Left lung (tissue), 10 donors: ENCODE results near the gene ARID5B. TPM values are rescaled to one million over a fixed set of nuclear protein-coding genes. Genes with fewer than 3 reads are reported as not detected.

Experiments used
- ATAC-seq: fragments of 200-7000 bp; cut with Tn5 transposase; one replicate; pipeline ENCODE4 v1.9.1; 2020; ENCODE audit warnings: moderate library complexity
- DNase-seq, 4 donors: peaks; one replicate each; pipeline ENCODE4 v3.0.0-alpha.2; 2013 to 2020
- H3K27ac ChIP-seq, 2 donors: fragments of 200-600 bp; sonication (generic) in 1 of 2; one replicate each; pipeline versions ENCODE4 v1.5.0 to v1.8.0; 2020 to 2021
- H3K27me3 ChIP-seq, 2 donors: fragments of 200-600 bp; sonication (generic) in 1 of 2; one replicate each; pipeline versions ENCODE4 v1.5.0 to v1.8.0; 2020 to 2021
- H3K36me3 ChIP-seq, 2 donors: fragments of 200-600 bp; sonication (generic) in 1 of 2; one replicate each; pipeline versions ENCODE4 v1.5.0 to v1.8.0; 2020 to 2021
- H3K4me1 ChIP-seq, 2 donors: fragments of 200-600 bp; one replicate each; pipeline ENCODE4 v1.8.0; 2021
- H3K4me3 ChIP-seq, 2 donors: fragments of 200-600 bp; sonication (generic) in 1 of 2; one replicate each; pipeline versions ENCODE4 v1.5.0 to v1.8.0; 2020 to 2021; ENCODE audit warnings: mild to moderate bottlenecking in 1 of 2
- H3K9me3 ChIP-seq, 2 donors: fragments of 200-600 bp; sonication (generic) in 1 of 2; one replicate each; pipeline versions ENCODE4 v1.5.0 to v1.8.0; 2020 to 2021
- CTCF ChIP-seq, 2 donors: fragments of 200-600 bp; sonication (generic) in 1 of 2; IDR thresholded peaks; one replicate each; pipeline versions ENCODE4 v1.5.0 to v1.8.0; 2021; ENCODE audit warnings: antibody characterized with exemption in 2 of 2
- intact Hi-C, 2 donors: fragments of 100-400 bp; cut with DNase I; formaldehyde crosslinking; loops; one replicate each; pipeline versions ENCODE4 v1.11.2 to v1.14.2; 2022
- polyA plus RNA-seq, 6 donors: library from polyadenylated mRNA; unstranded; fragments of 120-200 nt; gene quantifications; one replicate each; pipeline ENCODE4 v1.2.1, GENCODE V29; 2013; ENCODE audit not compliant: insufficient read length in 6 of 6
- total RNA-seq, 2 donors: library from RNA; stranded (reverse); fragmentation: NEBNext Ultra II Directional; extraction: Animal tissue kit (Norgen Biotek cat#: 25700); gene quantifications; one replicate each; pipeline ENCODE4 v1.2.1, GENCODE V29; 2021
- donor health status: DM: no; HTN: yes; CAD: no.
- donor health status: DM: no; HTN: no; CAD: no.

Gene ARID5B
- total and polyA plus RNA-seq, 8 donors: 29.9 to 51.5 (median 44.4) TPM

GRCh38 chr10:62085821-62086220 lies 184.3 kb downstream of the ARID5B start:
- intact Hi-C loops: no loop called here
- Histone ChIP-seq H3K27me3 (no peaks in the 10 kb centered on the region), H3K4me3 (no peak overlapping the region), H3K9me3 (no peaks in the 10 kb centered on the region), H3K4me1 (peaks cover 28 to 34% of the 10 kb centered on the region in 2 donors), H3K36me3 (peaks cover 0 to 44% of the 10 kb centered on the region in 2 donors), H3K27ac (no peak overlapping the region)
- DNase-seq (no peak), ATAC-seq (no peak)
- no peak for TF ChIP-seq CTCF (IDR thresholded peaks at IDR 0.05)

- no peak for TF ChIP-seq CTCF (IDR thresholded peaks at IDR 0.05)
- ATAC-seq (no peak), DNase-seq (no peak)
- no peak overlapping the region for H3K27ac ChIP-seq
- H3K27me3 ChIP-seq: no peaks in the 10 kb centered on the region
- H3K4me1 ChIP-seq: peaks cover 19 to 23% of the 10 kb centered on the region in 2 donors
- intact Hi-C loops: no loop called here
- H3K4me3 ChIP-seq: no peak overlapping the region
- H3K36me3 ChIP-seq: peaks cover 0 to 59% of the 10 kb centered on the region in 2 donors
- H3K9me3 ChIP-seq: no peaks in the 10 kb centered on the region
Observed at GRCh38 chr10:62087329-62087728, 185.8 kb downstream of the ARID5B start.

GRCh38 chr10:62088786-62089185 lies 187.3 kb downstream of the ARID5B start:
- Histone ChIP-seq H3K27ac (no peak overlapping the region), H3K27me3 (no peaks in the 10 kb centered on the region), H3K36me3 (peaks cover 0 to 68% of the 10 kb centered on the region in 2 donors), H3K9me3 (no peaks in the 10 kb centered on the region), H3K4me1 (peaks cover 8 to 10% of the 10 kb centered on the region in 2 donors), H3K4me3 (no peak overlapping the region)
- intact Hi-C loops: no loop called here
- no peak for TF ChIP-seq CTCF (IDR thresholded peaks at IDR 0.05)
- ATAC-seq (no peak), DNase-seq (no peak)

GRCh38 chr10:62092301-62093030 lies 191.0 kb downstream of the ARID5B start:
- H3K4me1 ChIP-seq: peaks cover 4 to 24% of the 10 kb centered on the region in 2 donors
- no peaks in the 10 kb centered on the region for H3K9me3 ChIP-seq
- DNase-seq (no peak), ATAC-seq (no peak)
- TF ChIP-seq CTCF (IDR thresholded peaks at IDR 0.05): no peak
- no peak overlapping the region for H3K4me3 ChIP-seq
- peak overlapping the region; percentile 9 to 61 for H3K27ac ChIP-seq
- H3K36me3 ChIP-seq: peaks cover 0 to 49% of the 10 kb centered on the region in 2 donors
- intact Hi-C loops: no loop called here
- no peaks in the 10 kb centered on the region for H3K27me3 ChIP-seq

- Histone ChIP-seq H3K9me3 (no peaks in the 10 kb centered on the region), H3K27me3 (no peaks in the 10 kb centered on the region), H3K4me1 (peaks cover 4 to 24% of the 10 kb centered on the region in 2 donors), H3K27ac (peak overlapping the region in 1 of 2 donors; percentile 61), H3K36me3 (peaks cover 0 to 40% of the 10 kb centered on the region in 2 donors), H3K4me3 (no peak overlapping the region)
- intact Hi-C loops: no loop called here
- ATAC-seq: peak; percentile 55
- no peak for TF ChIP-seq CTCF (IDR thresholded peaks at IDR 0.05)
- no peak for DNase-seq
Observed at GRCh38 chr10:62093863-62094291, 192.4 kb downstream of the ARID5B start.
